ENCODE measurements around the gene WDR90.

The WDR90 gene

GRCh38 chr16:661184-661821, 12.1 kb downstream of the WDR90 start:
- no peak for DNase-seq

GRCh38 chr16:662095-662494, 12.9 kb downstream of the WDR90 start:
- no peak for DNase-seq

DNA sequence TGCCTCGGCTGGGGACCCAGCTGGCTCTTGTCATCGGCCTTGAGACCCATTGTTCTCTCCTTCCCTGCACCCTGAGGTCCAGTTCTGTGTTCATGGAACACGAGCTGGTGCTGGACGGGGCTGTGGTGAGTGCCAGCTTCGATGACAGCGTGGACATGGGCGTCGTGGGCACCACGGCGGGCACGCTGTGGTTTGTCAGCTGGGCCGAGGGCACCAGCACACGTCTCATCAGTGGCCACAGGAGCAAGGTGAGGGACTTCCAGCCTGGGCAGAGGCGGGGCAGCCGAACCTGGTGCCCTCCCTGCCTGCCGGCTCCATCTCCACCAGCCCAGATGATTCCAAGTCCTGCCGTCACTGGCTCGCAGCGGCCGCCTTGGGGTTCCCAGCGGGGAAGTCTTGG, 13.4 kb downstream of the WDR90 start:
- DNase-seq, result no peak

DNA sequence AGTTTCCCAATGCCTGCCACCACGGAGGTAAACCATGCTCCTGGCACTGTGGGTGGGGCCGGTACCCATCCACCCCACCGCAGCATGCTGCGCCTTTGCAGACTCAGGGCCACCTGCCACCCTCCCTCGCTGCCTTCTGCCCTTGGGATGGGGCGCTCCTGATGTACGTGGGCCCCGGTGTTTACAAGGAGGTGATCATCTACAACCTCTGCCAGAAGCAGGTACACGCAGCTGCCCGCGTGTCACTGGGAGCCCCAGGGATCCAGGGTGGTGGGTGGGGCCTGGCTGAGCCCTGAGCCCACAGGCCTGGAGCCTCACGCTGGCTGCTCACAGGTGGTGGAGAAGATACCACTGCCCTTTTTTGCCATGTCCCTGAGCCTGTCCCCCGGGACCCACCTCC, 17.4 kb downstream of the WDR90 start:
- DNase-seq, result no peak

DNA sequence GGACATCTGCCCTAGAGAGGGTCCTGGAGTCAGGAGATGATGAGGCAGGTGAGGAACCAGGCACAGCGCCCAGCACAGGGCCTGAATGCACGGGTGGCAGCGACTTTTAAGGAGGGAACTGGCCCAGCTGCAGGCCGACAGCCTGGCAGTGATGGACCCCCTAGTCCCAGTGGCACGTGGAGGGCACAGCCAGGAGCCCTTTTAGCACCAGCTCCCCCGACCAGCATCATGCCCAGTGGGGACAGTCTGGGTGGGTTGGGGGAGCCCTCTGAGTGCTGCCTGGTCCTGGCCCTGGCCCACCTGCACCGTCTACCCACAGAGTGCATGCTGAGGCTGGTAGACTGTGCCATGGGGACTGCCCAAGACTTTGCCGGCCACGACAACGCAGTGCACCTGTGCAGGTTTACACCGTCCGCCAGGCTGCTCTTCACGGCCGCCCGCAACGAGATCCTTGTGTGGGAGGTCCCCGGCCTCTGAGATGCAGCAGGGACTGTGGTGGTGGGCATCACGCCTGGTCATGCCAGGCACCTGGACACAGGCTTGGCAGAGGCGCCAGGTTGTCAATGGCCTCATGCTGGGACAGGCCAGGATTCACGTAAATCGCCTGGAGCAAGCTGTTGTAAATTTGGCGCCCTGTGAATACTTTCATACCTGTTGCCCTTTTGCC, 18.1 kb downstream of the WDR90 start:
- DNase-seq, result no peak

GRCh38 chr16:667780-668518, 18.8 kb downstream of the WDR90 start, which contains the start of gene RHOT2:
RHOT2 (plus strand) TSS chr16:668132; CDS start chr16:668200, 68 bp downstream.
- peak; percentile 98 for DNase-seq

DNA sequence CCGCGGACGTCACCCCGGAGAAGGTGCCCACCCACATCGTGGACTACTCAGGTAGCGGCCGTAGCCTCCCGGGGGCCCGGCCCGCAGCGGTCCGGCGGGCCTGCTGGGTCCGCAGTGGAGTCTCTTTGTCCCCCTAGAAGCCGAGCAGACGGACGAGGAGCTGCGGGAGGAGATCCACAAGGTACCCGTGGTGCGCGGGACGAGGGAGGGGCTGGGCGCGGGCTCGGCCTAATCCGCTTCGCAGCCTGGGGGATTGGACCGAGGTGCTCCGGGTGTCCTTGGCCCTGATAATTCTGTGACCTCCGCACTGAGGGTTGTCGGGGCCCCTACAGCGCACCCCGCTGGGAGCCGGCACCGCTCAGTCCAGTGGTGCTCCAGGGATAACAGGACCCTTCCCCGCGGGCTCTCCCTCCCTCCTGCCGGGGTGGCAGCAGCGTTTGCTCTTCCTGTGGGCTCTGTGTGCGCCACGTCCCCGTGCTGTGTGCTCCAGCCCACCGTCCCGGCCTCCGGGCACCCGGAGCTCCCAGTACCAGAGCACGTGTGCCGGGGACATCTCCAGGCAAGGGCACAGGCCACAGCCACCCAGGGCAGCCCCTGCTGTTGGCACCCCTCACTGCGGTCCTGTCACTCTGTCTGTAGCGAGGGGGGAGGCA, 19.5 kb downstream of the WDR90 start:
- no peak for DNase-seq

DNA sequence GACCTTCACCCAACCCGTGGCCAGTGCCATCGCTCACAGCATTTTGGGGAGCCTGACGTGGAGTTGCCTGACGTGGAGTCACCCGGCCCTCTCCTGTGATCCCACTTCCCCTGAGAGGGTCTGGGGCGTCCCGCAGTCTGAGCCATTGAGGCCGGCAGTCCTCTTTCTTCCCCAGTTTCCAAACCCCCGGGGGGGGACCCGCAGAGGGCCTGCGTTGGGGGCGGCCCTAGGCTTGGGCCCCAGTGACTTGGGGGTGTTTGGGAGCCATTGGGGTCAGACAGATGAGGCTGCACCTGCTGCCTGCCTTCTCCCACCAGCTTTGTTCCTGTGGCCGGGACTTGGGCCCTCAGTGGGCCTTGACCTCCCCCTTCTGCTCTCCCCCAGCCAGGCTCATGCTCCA, 20.5 kb downstream of the WDR90 start:
- DNase-seq, result no peak

GRCh38 chr16:670485-671352, 21.6 kb downstream of the WDR90 start:
- DNase-seq, result no peak

GRCh38 chr16:671353-672131, 22.4 kb downstream of the WDR90 start:
- no peak for DNase-seq

DNA sequence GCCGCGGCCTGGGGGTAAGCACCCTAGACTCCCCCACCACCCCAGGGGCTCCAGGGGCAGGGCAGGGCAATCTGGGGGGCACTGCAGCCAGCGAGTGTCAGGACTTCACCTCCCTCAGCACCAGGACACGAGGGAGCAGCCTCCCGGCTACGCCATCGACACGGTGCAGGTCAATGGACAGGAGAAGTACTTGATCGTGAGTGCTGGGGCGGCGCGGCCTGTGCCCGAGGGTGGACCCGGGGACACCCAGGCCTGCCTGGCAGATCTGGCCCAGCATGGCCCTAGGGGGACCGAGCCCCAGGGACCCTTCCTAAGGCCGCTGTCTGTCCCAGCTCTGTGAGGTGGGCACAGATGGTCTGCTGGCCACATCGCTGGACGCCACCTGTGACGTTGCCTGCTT, 23.2 kb downstream of the WDR90 start:
- DNase-seq, result no peak

GRCh38 chr16:672851-673250, 23.7 kb downstream of the WDR90 start:
- DNase-seq, result no peak

- no peak for DNase-seq
Measured at GRCh38 chr16:673399-673991, 24.3 kb downstream of the WDR90 start.

- no peak for DNase-seq
Measured at GRCh38 chr16:674214-674881, 25.2 kb downstream of the WDR90 start.

DNA sequence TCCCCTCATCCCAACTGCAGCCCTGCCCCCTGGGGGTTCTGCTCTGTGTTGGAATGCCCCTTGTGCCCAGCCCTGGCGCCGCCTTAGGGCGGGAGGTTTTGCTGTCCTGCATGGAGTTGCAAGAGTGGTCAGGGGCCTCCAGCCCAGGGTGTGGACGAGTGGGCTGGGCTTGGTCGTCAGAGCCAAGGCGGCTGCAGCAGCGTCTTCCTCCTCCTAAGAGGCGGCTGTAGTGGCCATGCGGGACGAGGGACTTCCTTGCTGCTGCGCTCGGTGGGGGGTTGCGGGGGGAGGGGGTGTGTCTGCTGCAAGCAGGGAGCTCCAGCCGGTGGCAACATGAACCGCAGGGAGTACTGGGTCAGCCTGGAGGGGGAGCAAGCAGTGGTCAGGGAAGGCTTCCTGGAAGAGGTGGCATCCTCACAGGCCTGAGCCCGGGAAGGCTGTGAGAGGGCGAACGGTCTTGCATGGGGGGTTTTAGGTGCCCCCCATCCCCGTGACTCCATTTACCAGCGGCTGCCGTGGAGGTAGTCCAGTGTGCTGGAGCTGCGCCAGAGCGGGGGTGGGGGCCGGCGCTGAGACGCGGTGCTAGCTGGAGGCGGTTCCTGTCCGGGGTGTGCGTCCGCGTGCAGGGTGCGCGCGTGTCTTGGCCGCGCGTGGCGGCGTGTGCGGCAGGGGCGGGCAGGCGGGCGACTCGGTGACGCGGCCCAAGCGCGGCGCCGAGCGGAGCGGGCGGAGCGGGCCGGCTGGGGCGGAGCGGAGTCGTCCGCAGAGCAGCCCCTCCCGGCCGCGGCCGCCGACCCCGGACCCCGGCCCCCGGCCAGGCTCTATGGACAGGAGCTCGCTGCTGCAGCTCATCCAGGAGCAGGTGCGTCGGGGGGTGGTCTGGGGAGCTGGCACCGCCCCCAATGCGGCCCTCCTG, 26.1 kb downstream of the WDR90 start, which contains the start of gene RHBDL1:
Gene RHBDL1, plus strand, starts transcription at position 704 of the 916 bp plus-strand sequence. Its CDS starts 120 bp downstream, at position 824.
- peak; percentile 20 for DNase-seq

DNA sequence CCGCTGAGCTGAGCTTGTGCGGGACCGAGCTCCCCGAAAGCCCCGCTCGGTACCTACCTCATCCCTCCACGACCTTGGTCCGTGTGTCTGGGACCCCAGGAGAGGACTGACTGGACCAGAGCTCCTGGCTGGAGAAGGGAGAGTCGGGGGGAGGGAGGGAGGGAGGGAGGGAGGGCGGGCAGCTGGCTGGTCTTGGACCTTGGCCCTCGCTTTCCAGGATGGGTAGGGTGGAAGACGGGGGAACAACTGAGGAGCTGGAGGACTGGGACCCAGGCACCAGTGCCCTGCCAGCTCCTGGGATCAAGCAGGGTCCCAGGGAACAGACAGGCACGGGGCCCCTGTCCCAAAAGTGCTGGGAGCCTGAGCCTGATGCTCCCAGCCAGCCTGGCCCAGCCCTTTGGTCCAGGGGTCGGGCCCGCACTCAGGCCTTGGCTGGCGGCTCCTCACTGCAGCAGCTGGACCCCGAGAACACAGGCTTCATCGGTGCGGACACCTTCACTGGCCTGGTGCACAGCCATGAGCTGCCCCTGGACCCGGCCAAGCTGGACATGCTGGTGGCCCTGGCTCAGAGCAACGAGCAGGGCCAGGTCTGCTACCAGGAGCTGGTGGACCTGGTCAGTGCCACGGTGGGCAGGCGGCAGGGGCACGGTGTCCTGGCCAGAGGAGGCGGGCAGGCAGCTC, 26.9 kb downstream of the WDR90 start:
- DNase-seq, result no peak

- no peak for DNase-seq
Measured at GRCh38 chr16:676565-676902, 27.4 kb downstream of the WDR90 start.

DNA sequence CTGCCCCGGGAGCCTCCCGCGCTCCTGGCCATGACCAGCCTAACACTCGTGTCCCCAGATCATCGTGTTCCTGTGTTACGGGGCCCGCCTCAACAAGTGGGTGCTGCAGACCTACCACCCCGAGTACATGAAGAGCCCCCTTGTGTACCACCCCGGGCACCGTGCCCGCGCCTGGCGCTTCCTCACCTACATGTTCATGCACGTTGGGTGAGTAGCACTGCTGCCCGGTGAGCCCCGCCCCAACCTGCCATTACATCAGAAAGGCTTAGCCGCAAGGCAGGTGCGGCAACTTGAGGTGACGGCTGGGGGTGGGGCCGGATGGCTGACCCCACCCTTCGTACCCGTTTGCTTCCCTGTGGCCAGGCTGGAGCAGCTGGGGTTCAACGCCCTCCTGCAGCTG, 27.7 kb downstream of the WDR90 start:
- DNase-seq, result no peak
